ENCODE measurements around the gene NFATC3. TPM values are rescaled to one million over a fixed set of nuclear protein-coding genes. Genes with fewer than 3 reads are reported as not detected.

Gene NFATC3
- total RNA-seq, 4 donors from 2014 or later = 28.2 to 49.2 (median 31.9) TPM

GRCh38 chr16:68273459-68273858 lies 188.3 kb downstream of the NFATC3 start:
- intact Hi-C loops (cut with DNase I; ENCODE audit: low total_unique reads) = no loop called here
- 67 to 70% methylated on average over 5 of the region's 5 CpGs for WGBS, 2 donors
- TF ChIP-seq CTCF (IDR thresholded peaks at IDR 0.05) (no peak), POLR2A (IDR thresholded peaks at IDR 0.05) (no peak)
- no peak overlapping the region for H3K4me3 ChIP-seq (ENCODE audit: low read depth, poor library complexity, severe bottlenecking)
- DNase-seq (ENCODE audit: low spot score in 2 of 2) = no peak

- intact Hi-C loops (cut with DNase I; ENCODE audit: low total_unique reads) = no loop called here
- WGBS, 2 donors = 75 to 94% methylated on average over 8 of the region's 8 CpGs
- DNase-seq (ENCODE audit: low spot score in 2 of 2) = no peak
- no peak overlapping the region for H3K4me3 ChIP-seq (ENCODE audit: low read depth, poor library complexity, severe bottlenecking)
- TF ChIP-seq CTCF (IDR thresholded peaks at IDR 0.05) (no peak), POLR2A (IDR thresholded peaks at IDR 0.05) (no peak)
Measured at GRCh38 chr16:68273896-68274295, 188.7 kb downstream of the NFATC3 start.

- DNase-seq (ENCODE audit: low spot score in 2 of 2) = no peak
- intact Hi-C loops (cut with DNase I; ENCODE audit: low total_unique reads) = no loop called here
- no peak overlapping the region for H3K4me3 ChIP-seq (ENCODE audit: low read depth, poor library complexity, severe bottlenecking)
- 75 to 84% methylated on average over 4 of the region's 4 CpGs for WGBS, 2 donors
- TF ChIP-seq POLR2A (IDR thresholded peaks at IDR 0.05) (no peak), CTCF (IDR thresholded peaks at IDR 0.05) (no peak)
Measured at GRCh38 chr16:68274441-68274840, 189.3 kb downstream of the NFATC3 start.

- TF ChIP-seq POLR2A (IDR thresholded peaks at IDR 0.05) = no peak
- H3K4me3 ChIP-seq (ENCODE audit: low read depth, poor library complexity, severe bottlenecking) = no peak overlapping the region
- intact Hi-C loops (cut with DNase I; ENCODE audit: low total_unique reads) = no loop called here
- DNase-seq (ENCODE audit: low spot score in 2 of 2) = no peak
- 34 to 44% methylated on average over 4 of the region's 4 CpGs for WGBS, 2 donors
Measured at GRCh38 chr16:68275611-68276191, 190.5 kb downstream of the NFATC3 start.

GRCh38 chr16:68276223-68276622 lies 191.1 kb downstream of the NFATC3 start:
- DNase-seq (ENCODE audit: low spot score in 2 of 2) = no peak
- TF ChIP-seq CTCF (IDR thresholded peaks at IDR 0.05) (no peak), POLR2A (IDR thresholded peaks at IDR 0.05) (no peak)
- H3K4me3 ChIP-seq (ENCODE audit: low read depth, poor library complexity, severe bottlenecking) = no peak overlapping the region
- intact Hi-C loops (cut with DNase I; ENCODE audit: low total_unique reads) = no loop called here
- WGBS, 2 donors = 48 to 51% methylated on average over 3 of the region's 3 CpGs

Small RNA genes lying within 50 kb of the gene (microRNA-seq; reads per million reads assigned to microRNA genes)
- gene MIR6773 (ENCODE audit: borderline number of aligned reads in 1 of 2, borderline replicate concordance in 2 of 2) = 0 reads per million in 2 donors

Other genes starting within 250 kb of the NFATC3 start
- 100 to 1,000 TPM in 1 of 4 donors, 10 to 100 TPM in 3; 61.3 to 102 (median 75.9) TPM for gene THAP11, start 243.1 kb upstream of the NFATC3 start, total RNA-seq
- gene NUTF2, start 238.4 kb upstream of the NFATC3 start, total RNA-seq = 100 to 1,000 TPM in 3 of 4 donors, 10 to 100 TPM in 1; 88.5 to 136 (median 109) TPM
- gene CENPT, start 237.7 kb upstream of the NFATC3 start, total RNA-seq = 100 to 1,000 TPM in 3 of 4 donors, 10 to 100 TPM in 1; 77.6 to 205 (median 106) TPM
- 10 to 100 TPM; 38.6 to 86.5 (median 56.7) TPM for gene EDC4, start 212.3 kb upstream of the NFATC3 start, total RNA-seq
- gene NRN1L, start 200.5 kb upstream of the NFATC3 start, total RNA-seq = 1 to 10 TPM in 1 of 4 donors, under 1 TPM in 2, not detected in 1; 0.65 to 3.7 (median 0.80) TPM
- 10 to 100 TPM; 11.1 to 17.9 (median 14.4) TPM for gene PSKH1, start 192.1 kb upstream of the NFATC3 start, total RNA-seq
- 1 to 10 TPM in 1 of 4 donors, under 1 TPM in 1, not detected in 2; 0.84 to 1.7 TPM for gene CTRL, start 153.5 kb upstream of the NFATC3 start, total RNA-seq
- 10 to 100 TPM; 11.4 to 20.4 (median 17.8) TPM for gene PSMB10, start 148.5 kb upstream of the NFATC3 start, total RNA-seq
- 10 to 100 TPM in 3 of 4 donors, 1 to 10 TPM in 1; 6.4 to 16.5 (median 12.1) TPM for gene LCAT, start 141.2 kb upstream of the NFATC3 start, total RNA-seq
- gene SLC12A4, start 116.7 kb upstream of the NFATC3 start, total RNA-seq = 10 to 100 TPM; 31.3 to 74.1 (median 50.9) TPM
- under 1 TPM in 2 of 4 donors, not detected in 2; 0.15 to 0.26 TPM for gene DPEP3, start 104.9 kb upstream of the NFATC3 start, total RNA-seq
- gene DPEP2, start 85.9 kb upstream of the NFATC3 start, total RNA-seq = 1 to 10 TPM in 3 of 4 donors, under 1 TPM in 1; 0.52 to 5.9 (median 1.7) TPM
- gene DPEP2NB, start 69.5 kb upstream of the NFATC3 start, total RNA-seq = not detected
- gene DDX28, start 62.1 kb upstream of the NFATC3 start, total RNA-seq = 10 to 100 TPM; 11.0 to 21.1 (median 13.6) TPM
- gene DUS2, start 62.1 kb upstream of the NFATC3 start, total RNA-seq = 10 to 100 TPM; 13.7 to 24.0 (median 14.8) TPM
- gene ESRP2, start 150.8 kb downstream of the NFATC3 start, total RNA-seq = 100 to 1,000 TPM in 2 of 4 donors, 10 to 100 TPM in 2; 84.3 to 120 (median 97.2) TPM
- gene PLA2G15, start 160.0 kb downstream of the NFATC3 start, total RNA-seq = 10 to 100 TPM; 16.4 to 28.6 (median 22.3) TPM
- gene SLC7A6, start 179.2 kb downstream of the NFATC3 start, total RNA-seq = 10 to 100 TPM; 23.4 to 55.6 (median 37.4) TPM
- gene SLC7A6OS, start 225.6 kb downstream of the NFATC3 start, total RNA-seq = 10 to 100 TPM; 10.1 to 14.9 (median 11.0) TPM
- gene PRMT7, start 225.6 kb downstream of the NFATC3 start, total RNA-seq = 10 to 100 TPM; 29.9 to 62.4 (median 45.9) TPM